Astrocyte of the spinal cord (primary cell): ENCODE results near the gene SLTM.

Source experiments
- DNase-seq: peaks from one replicate; pipeline ENCODE4 v3.0.0; 2011; ENCODE audit warnings: low read depth, low spot score
- H3K4me3 ChIP-seq: 2 replicates; pipeline ENCODE4 v1.5.1; 2011; ENCODE audit warnings: low read depth, mild to moderate bottlenecking, low read length, moderate library complexity
- CTCF ChIP-seq: IDR thresholded peaks from 2 replicates; pipeline ENCODE4 v1.5.1; 2012; ENCODE audit warnings: low read depth, mild to moderate bottlenecking, low read length, inconsistent platforms
- in situ Hi-C: cut with HindIII; loops from 2 replicates; pipeline ENCODE4 v1.10.0; 2017; ENCODE audit warnings: low sequenced_read_pairs

Gene SLTM

DNA sequence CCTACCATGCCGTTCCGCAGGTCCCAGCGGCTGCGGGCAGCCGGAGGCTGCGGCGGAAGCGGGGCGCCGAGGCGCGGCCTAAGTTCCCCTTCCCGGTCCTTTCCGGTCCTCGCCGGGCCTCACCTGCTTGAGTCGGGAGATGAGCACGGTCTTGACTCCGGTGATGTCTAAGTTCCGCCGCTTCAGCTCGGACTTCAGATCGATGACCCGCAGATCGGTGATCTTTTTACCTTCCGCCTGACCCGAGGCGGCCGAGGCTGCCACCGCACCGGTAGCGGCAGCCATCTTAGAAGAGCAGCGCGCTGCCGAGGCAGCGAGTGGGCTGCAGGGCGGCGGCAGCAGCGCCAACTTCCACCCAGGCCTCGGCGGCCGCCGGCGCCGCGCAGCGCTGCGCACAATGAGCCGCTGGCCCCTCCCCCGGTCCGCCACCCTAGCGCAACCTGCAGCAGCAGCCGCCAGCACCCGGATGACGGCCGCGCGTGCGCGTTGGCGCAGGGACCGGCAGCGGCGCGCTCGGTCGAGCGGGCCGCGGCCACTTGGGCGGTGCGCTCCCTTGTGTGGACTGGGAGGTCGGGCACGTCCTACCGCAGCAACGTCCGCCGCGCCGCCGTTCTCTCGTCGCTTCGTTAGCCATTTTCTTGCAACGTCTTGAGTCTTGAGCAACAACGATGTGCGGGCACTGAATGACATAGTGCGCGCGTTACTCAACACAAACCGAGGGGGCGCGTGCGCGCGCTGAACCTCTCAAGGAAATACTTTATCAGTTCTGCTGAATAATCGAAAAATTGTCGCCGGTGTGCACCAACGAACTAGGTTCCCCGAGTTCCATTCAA, at the start of gene SLTM:
Gene SLTM, minus strand, starts transcription at position 399 of the 833 bp plus-strand sequence. Its CDS starts 114 bp downstream, at position 285.
- DNase-seq: peak; percentile 96
- H3K4me3 ChIP-seq: peak within 1 kb of the TSS; percentile 63
- in situ Hi-C loops: no loop called here
- TF ChIP-seq CTCF: peak; percentile 15

DNA sequence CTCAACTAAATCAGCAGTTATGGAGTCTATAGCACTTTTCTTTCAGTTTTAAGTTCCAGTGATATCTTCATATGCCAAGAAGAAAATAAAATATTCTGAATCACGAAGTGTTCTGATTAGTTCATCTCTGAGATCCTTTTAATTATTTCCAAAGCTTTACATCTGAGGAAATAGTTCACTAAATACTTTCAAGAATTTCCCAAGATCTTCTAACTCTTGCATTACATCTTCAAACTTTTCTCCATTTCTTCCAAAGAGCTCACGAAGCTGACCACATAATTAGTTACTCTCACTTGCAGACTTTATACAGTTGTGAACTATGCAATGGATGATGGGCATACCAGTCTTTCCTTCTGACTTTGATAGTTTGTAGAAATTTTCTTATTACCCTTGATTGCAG, 49.8 kb upstream of the SLTM start:
- in situ Hi-C loops: no loop called here
- no peak overlapping the region for H3K4me3 ChIP-seq
- no peak for TF ChIP-seq CTCF
- DNase-seq: no peak

DNA sequence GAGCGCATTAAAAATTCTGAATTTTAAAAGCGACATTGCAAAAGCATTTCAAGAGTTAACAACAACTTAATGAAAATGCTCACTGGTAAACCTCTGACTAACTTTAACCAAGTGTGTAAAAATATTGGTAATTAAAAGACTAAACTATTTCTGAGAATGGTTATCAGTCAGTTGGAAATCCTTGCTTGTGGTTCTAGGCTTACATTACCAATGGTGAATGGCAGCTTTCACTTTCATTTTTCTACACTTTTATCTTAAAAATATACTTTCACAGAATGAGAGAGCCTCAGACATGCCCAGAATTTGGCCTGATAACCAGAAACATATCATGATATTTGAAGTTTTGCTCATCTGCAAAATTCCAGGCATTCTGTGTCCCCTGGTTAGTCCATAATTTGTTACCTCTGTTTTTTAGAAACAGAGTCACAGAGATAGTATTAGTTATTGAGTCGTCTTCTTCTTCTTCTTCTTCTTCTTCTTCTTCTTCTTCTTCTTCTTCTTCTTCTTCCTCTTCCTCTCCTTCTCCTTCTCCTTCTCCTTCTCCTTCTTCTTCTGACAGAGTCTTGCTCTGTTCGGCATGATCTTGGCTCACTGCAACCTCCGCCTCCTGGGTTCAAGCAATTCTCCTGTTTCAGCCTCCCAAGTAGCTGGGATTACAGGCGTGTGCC, 48.5 kb upstream of the SLTM start:
- DNase-seq: no peak
- no peak overlapping the region for H3K4me3 ChIP-seq
- in situ Hi-C loops: no loop called here
- no peak for TF ChIP-seq CTCF

DNA sequence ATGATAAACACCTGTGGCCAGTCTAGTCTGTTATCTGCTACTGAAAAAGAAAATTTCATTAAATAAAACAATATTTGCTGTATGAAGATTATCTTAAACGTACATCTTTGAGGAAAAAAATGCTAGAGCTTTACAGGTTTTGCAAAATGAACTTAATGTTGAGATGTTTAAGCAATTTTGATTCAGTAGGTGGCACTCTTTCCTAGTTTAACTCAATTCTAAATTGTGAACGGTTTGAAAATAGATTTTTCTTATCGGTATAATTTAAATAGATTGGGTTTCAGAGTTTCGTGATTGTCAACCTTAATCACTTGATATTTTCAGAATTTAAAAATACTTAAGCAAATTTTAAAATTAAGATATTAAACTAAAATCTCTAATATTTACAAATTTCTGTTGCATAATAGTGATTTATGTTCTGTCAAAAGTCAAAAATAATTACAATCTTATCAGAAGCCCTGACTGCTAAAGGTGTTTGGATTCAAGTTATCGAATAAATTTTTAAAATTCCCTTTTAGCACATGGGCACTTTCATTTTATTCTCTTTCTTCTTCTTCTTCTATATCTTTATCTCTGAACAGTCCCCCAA, 47.0 kb upstream of the SLTM start:
- in situ Hi-C loops: no loop called here
- no peak overlapping the region for H3K4me3 ChIP-seq
- TF ChIP-seq CTCF: peak; percentile 45
- peak; percentile 59 for DNase-seq

DNA sequence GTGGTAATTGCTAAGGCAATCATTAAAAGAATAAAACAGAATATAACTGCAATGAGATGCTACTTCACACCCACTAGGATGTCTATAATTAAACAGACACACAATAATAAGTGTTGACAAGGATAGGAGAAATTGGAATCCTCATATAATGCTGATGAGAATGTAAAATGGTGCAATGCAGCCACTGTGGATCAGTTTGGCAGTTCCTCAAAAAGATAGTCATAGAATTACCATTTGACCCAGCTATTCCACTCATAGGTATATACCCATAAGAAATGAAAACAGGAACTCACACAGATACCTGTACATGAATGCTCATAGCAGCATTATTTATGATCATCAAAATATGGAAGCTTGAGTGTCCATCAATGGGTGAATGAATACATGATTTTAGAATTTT, 44.4 kb upstream of the SLTM start:
- TF ChIP-seq CTCF: no peak
- DNase-seq: no peak
- H3K4me3 ChIP-seq: no peak overlapping the region
- in situ Hi-C loops: no loop called here

DNA sequence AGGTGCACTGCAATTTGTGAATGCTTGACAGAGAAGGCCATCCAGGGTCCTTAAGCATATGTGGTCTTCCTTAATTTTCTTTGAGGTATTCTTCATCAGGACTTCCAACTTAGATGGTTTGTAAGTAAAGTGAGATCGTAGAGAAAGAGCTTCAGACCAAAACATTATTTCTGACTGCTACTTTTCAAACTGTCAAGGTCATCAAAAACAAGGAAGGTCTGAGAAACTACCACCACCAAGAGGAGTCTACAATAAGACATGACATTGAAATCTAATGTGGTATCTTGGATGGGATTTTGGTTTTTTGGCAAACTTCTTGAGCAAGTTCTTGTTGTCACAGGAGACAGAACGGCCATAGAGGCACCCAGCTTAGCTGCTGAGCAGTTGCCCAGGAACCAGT, 34.0 kb upstream of the SLTM start:
- no peak for DNase-seq
- no peak overlapping the region for H3K4me3 ChIP-seq
- in situ Hi-C loops: no loop called here
- TF ChIP-seq CTCF: no peak
